Measurements from ENCODE around the gene TCEAL6. TPM values are rescaled to one million over a fixed set of nuclear protein-coding genes. Genes with fewer than 3 reads are reported as not detected.

TCEAL6 gene
- polyA plus RNA-seq, 3 donors, result 0.10 to 0.16 TPM; not detected in 1

Other genes with a start within 250 kb of the TCEAL6 start
- gene ZMAT1, start 210.5 kb downstream of the TCEAL6 start, polyA plus RNA-seq, result 1 to 10 TPM; 3.7 to 6.3 (median 3.8) TPM
- 1 to 10 TPM; 1.6 to 1.7 (median 1.7) TPM for gene TCEAL2, start 16.8 kb downstream of the TCEAL6 start, polyA plus RNA-seq
- gene BEX5, start 13.5 kb upstream of the TCEAL6 start, polyA plus RNA-seq, result 10 to 100 TPM in 1 of 3 donors, 1 to 10 TPM in 1, under 1 TPM in 1; 0.90 to 17.1 (median 2.3) TPM
- not detected for gene TCP11X1, start 72.8 kb upstream of the TCEAL6 start, polyA plus RNA-seq
- not detected for gene NXF2, start 104.7 kb upstream of the TCEAL6 start, polyA plus RNA-seq